Astrocyte of the spinal cord (primary cell): ENCODE results near the gene TUBB.
"Not testable (repeated sequence)": the region's sequence is repeated elsewhere in the genome, so short reads cannot be mapped to it uniquely, and the experiment has no call there.

Source experiments
- DNase-seq: peaks from one replicate; pipeline ENCODE4 v3.0.0; 2011; ENCODE audit warnings: low read depth, low spot score
- H3K4me3 ChIP-seq: 2 replicates; pipeline ENCODE4 v1.5.1; 2011; ENCODE audit warnings: low read depth, mild to moderate bottlenecking, low read length, moderate library complexity
- in situ Hi-C: cut with HindIII; loops from 2 replicates; pipeline ENCODE4 v1.10.0; 2017; ENCODE audit warnings: low sequenced_read_pairs
- TF ChIP-seq, protein P1 (sequence below): IDR thresholded peaks from 2 replicates; pipeline ENCODE4 v1.5.1; 2012; ENCODE audit warnings: low read depth, mild to moderate bottlenecking, low read length, inconsistent platforms

Gene TUBB

DNA sequence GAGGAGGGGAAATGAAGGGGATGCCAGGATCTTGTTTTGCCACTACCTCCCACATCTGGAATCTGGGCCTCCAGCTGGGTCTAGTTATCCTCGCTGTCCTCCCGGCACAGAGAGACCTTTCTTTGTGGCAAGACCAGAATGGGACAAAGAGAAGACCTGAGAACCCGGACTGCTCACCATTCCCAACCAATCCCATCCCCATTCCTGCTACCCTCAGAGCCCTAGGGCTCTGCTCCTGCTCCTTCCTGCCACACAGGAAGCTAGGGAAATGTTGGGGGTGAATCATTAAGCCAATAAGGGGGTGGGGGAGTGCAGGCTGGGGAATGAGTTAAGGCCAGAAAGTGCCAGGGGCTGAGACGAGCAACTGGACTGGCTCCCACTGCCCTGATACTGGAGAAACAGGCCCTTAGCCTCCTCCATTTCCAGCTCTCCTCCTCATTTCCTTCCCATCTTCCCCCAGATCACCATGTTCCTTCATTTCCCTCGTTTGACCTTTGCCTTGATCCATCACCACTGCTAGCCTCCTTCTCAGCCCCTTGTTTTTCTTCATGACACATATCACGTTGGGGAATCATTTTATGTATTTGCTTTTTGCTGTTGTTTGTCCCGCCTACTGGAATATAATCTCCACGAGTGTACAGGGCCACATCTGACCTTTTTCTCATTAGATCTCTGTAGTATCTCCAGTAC, 28.8 kb downstream of the TUBB start:
- DNase-seq, result no peak
- no peak overlapping the region for H3K4me3 ChIP-seq
- in situ Hi-C loops, result no loop called here
- TF ChIP-seq, protein P1, sequence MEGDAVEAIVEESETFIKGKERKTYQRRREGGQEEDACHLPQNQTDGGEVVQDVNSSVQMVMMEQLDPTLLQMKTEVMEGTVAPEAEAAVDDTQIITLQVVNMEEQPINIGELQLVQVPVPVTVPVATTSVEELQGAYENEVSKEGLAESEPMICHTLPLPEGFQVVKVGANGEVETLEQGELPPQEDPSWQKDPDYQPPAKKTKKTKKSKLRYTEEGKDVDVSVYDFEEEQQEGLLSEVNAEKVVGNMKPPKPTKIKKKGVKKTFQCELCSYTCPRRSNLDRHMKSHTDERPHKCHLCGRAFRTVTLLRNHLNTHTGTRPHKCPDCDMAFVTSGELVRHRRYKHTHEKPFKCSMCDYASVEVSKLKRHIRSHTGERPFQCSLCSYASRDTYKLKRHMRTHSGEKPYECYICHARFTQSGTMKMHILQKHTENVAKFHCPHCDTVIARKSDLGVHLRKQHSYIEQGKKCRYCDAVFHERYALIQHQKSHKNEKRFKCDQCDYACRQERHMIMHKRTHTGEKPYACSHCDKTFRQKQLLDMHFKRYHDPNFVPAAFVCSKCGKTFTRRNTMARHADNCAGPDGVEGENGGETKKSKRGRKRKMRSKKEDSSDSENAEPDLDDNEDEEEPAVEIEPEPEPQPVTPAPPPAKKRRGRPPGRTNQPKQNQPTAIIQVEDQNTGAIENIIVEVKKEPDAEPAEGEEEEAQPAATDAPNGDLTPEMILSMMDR, result no peak

- in situ Hi-C loops, result no loop called here
- no peak for DNase-seq
- TF ChIP-seq, protein P1, result no peak
- H3K4me3 ChIP-seq, result no peak overlapping the region
Observed at GRCh38 chr6:30749554-30750378, 29.6 kb downstream of the TUBB start.

- no peak for DNase-seq
- no peak overlapping the region for H3K4me3 ChIP-seq
- in situ Hi-C loops, result no loop called here
- TF ChIP-seq, protein P1, result no peak
Observed at GRCh38 chr6:30750379-30750668, 30.2 kb downstream of the TUBB start.

DNA sequence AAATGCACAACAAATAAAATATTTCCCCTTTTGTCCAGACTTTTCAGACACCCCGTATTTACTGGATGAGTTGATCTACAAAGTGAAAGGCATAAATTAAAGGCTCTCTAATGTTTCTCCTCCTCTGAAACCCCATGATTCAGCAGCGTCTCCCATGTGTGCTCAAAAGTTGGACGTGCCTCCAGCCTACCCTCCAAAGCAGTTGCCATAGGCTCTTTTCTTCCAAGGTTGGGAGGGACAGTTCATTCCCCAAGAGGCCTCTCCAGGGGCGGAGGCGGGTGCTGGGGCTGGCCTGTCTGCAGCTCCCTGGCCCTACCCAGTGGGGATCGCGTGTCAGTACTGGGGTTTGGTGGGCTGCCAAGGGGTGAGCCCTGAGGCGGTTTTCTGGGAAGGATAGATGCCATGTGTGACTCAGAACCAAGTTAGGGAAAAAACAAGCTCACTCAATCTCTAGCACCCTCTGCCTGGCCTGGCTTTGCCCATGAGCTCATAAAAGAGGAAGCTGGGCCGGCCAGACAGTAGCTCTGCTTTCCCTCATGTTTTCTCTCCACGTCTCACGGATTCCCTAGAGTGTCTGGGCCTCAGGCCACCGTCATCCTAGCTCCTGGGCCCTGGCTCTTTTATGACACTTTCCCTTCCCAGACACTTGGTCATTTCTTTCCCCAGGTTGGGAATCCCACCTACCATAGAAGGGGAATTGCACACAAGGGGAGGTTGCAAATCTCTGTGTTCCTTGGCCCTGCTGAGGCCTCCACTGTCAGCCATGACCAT, 32.2 kb downstream of the TUBB start:
- DNase-seq, result peak; percentile 100
- H3K4me3 ChIP-seq, result no peak overlapping the region
- TF ChIP-seq, protein P1, result peak; percentile 6
- in situ Hi-C loops, result no loop called here

DNA sequence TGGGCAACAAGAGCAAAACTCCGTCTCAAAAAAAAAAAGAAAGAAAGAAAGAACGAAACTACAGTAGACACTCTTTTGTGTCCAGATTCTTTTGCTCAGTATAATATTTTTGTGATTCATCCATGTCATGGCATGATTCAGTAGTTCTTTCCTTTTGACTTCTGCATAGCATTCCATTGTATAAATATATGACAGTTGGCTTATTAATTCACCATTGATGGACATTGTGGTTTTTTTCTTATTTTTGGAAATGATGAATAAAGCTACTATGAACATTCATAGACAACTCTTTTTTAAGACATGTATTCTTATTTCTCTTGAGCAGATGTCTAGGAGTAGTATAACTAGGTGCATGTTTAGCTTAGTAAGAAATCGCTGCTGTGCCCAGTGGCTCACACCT, 34.5 kb downstream of the TUBB start:
- in situ Hi-C loops, result no loop called here
- DNase-seq, result no peak
- TF ChIP-seq, protein P1, result no peak
- H3K4me3 ChIP-seq, result no peak overlapping the region

- DNase-seq, in situ Hi-C loops, H3K4me3 ChIP-seq: not testable (repeated sequence)
Observed at GRCh38 chr6:30756405-30757003, 36.4 kb downstream of the TUBB start.
